Left ventricle myocardium inferior (tissue), 1 donor: ENCODE measurements around the gene EPN2. TPM values are rescaled to one million over a fixed set of nuclear protein-coding genes. Genes with fewer than 3 reads are reported as not detected.

Experiments
- DNase-seq: peaks from one replicate; pipeline ENCODE4 v3.0.0-alpha.2; 2020
- H3K27ac ChIP-seq: fragments of 200-600 bp; replicated peaks from 2 replicates; pipeline ENCODE4 v1.8.0; 2021
- H3K27me3 ChIP-seq: fragments of 200-600 bp; 2 replicates; pipeline ENCODE4 v1.8.0; 2021; ENCODE audit warnings: low read depth
- H3K36me3 ChIP-seq: fragments of 200-600 bp; 2 replicates; pipeline ENCODE4 v1.8.0; 2021
- H3K4me1 ChIP-seq: fragments of 200-600 bp; 2 replicates; pipeline ENCODE4 v1.8.0; 2021
- H3K4me3 ChIP-seq: fragments of 200-600 bp; 2 replicates; pipeline ENCODE4 v1.8.0; 2021; ENCODE audit warnings: mild to moderate bottlenecking, moderate library complexity
- H3K9me3 ChIP-seq: fragments of 200-600 bp; replicated peaks from 2 replicates; pipeline ENCODE4 v1.8.0; 2021
- CTCF ChIP-seq: fragments of 200-600 bp; IDR thresholded peaks from 2 replicates; pipeline ENCODE4 v1.8.0; 2021; ENCODE audit warnings: antibody characterized with exemption, mild to moderate bottlenecking, borderline replicate concordance
- intact Hi-C: fragments of 100-400 bp; cut with micrococcal nuclease; formaldehyde crosslinking; loops from one replicate; pipeline ENCODE4 v1.11.0; 2022
- total RNA-seq: library from RNA; stranded (reverse); fragmentation: NEBNext Ultra II Directional; extraction: Animal tissue kit (Norgen Biotek cat#: 25700); gene quantifications from one replicate; pipeline ENCODE4 v1.2.1, GENCODE V29; 2021
- donor health status: DM: no; HTN: yes; CAD: no; lungs with severe emphysema.

Gene EPN2
- total RNA-seq, 1 donor from 2014 or later = 71.7 TPM

GRCh38 chr17:19317359-19318095 is 80.4 kb downstream of the EPN2 start:
- H3K36me3 ChIP-seq = peaks cover 34% of the 10 kb centered on the region
- peak; percentile 85 for DNase-seq
- H3K4me1 ChIP-seq = peaks cover 59% of the 10 kb centered on the region

GRCh38 chr17:19318611-19319010 is 81.4 kb downstream of the EPN2 start:
- H3K9me3 ChIP-seq = no peaks in the 10 kb centered on the region
- no peak overlapping the region for H3K4me3 ChIP-seq
- H3K36me3 ChIP-seq = peaks cover 29% of the 10 kb centered on the region
- DNase-seq = no peak
- no peaks in the 10 kb centered on the region for H3K27me3 ChIP-seq
- peaks cover 52% of the 10 kb centered on the region for H3K4me1 ChIP-seq
- H3K27ac ChIP-seq = no peak overlapping the region
- no peak for TF ChIP-seq CTCF
- intact Hi-C loops = no loop called here

More at GRCh38 chr17:19317359-19318095, 80.4 kb downstream of the EPN2 start:
- H3K4me3 ChIP-seq = no peak overlapping the region
- H3K9me3 ChIP-seq = no peaks in the 10 kb centered on the region
- peak; percentile 52 for TF ChIP-seq CTCF
- no peaks in the 10 kb centered on the region for H3K27me3 ChIP-seq
- H3K27ac ChIP-seq = peak overlapping the region; percentile 67
- intact Hi-C loops = no loop called here

- intact Hi-C loops = no loop called here
- H3K4me3 ChIP-seq = no peak overlapping the region
- H3K36me3 ChIP-seq = peaks cover 33% of the 10 kb centered on the region
- DNase-seq = no peak
- no peaks in the 10 kb centered on the region for H3K9me3 ChIP-seq
- no peak overlapping the region for H3K27ac ChIP-seq
- no peak for TF ChIP-seq CTCF
- H3K27me3 ChIP-seq = no peaks in the 10 kb centered on the region
- peaks cover 40% of the 10 kb centered on the region for H3K4me1 ChIP-seq
These were observed 82.8 kb downstream of the EPN2 start for GRCh38 chr17:19319771-19320505.

GRCh38 chr17:19320876-19321275 is 83.7 kb downstream of the EPN2 start:
- Histone ChIP-seq H3K27me3 (no peaks in the 10 kb centered on the region), H3K4me1 (peaks cover 40% of the 10 kb centered on the region), H3K36me3 (peaks cover 24% of the 10 kb centered on the region), H3K4me3 (no peak overlapping the region), H3K9me3 (peaks cover 6% of the 10 kb centered on the region), H3K27ac (no peak overlapping the region)
- DNase-seq = no peak
- intact Hi-C loops = no loop called here
- no peak for TF ChIP-seq CTCF

GRCh38 chr17:19321481-19322128 is 84.4 kb downstream of the EPN2 start:
- Histone ChIP-seq H3K4me1 (peaks cover 35% of the 10 kb centered on the region), H3K9me3 (peaks cover 6% of the 10 kb centered on the region), H3K4me3 (no peak overlapping the region), H3K27ac (no peak overlapping the region), H3K36me3 (peaks cover 16% of the 10 kb centered on the region), H3K27me3 (no peaks in the 10 kb centered on the region)
- DNase-seq = no peak
- intact Hi-C loops = no loop called here
- peak; percentile 37 for TF ChIP-seq CTCF
